ENCODE results near the gene WDR41.

The WDR41 gene

GRCh38 chr5:77443670-77444069 lies 48.4 kb downstream of the WDR41 start:
- no peak for DNase-seq

- no peak for DNase-seq
Observed at GRCh38 chr5:77438071-77438470, 54.0 kb downstream of the WDR41 start.

GRCh38 chr5:77437194-77437593 lies 54.9 kb downstream of the WDR41 start:
- DNase-seq, result no peak

GRCh38 chr5:77431719-77432118 lies 60.4 kb downstream of the WDR41 start:
- no peak for DNase-seq

GRCh38 chr5:77431286-77431685 lies 60.8 kb downstream of the WDR41 start:
- DNase-seq, result no peak

GRCh38 chr5:77430726-77431125 lies 61.4 kb downstream of the WDR41 start:
- no peak for DNase-seq

GRCh38 chr5:77428526-77428925 lies 63.6 kb downstream of the WDR41 start:
- no peak for DNase-seq

- DNase-seq, result no peak
Observed at GRCh38 chr5:77427998-77428397, 64.1 kb downstream of the WDR41 start.

- no peak for DNase-seq
Observed at GRCh38 chr5:77426670-77427069, 65.4 kb downstream of the WDR41 start.

- no peak for DNase-seq
Observed at GRCh38 chr5:77425998-77426659, 66.0 kb downstream of the WDR41 start.

- no peak for DNase-seq
Observed at GRCh38 chr5:77425420-77425819, 66.7 kb downstream of the WDR41 start.

- DNase-seq, result no peak
Observed at GRCh38 chr5:77424921-77425320, 67.2 kb downstream of the WDR41 start.

GRCh38 chr5:77423022-77423750 lies 68.9 kb downstream of the WDR41 start:
- DNase-seq, result no peak

- no peak for DNase-seq
Observed at GRCh38 chr5:77420940-77421339, 71.2 kb downstream of the WDR41 start.

GRCh38 chr5:77419644-77420582 lies 72.2 kb downstream of the WDR41 start:
- DNase-seq, result no peak

- no peak for DNase-seq
Observed at GRCh38 chr5:77418601-77419581, 73.2 kb downstream of the WDR41 start.

GRCh38 chr5:77418162-77418561 lies 74.0 kb downstream of the WDR41 start:
- no peak for DNase-seq

- no peak for DNase-seq
Observed at GRCh38 chr5:77413049-77413448, 79.1 kb downstream of the WDR41 start.

- no peak for DNase-seq
Observed at GRCh38 chr5:77409870-77410621, 82.1 kb downstream of the WDR41 start.

GRCh38 chr5:77407152-77407551 lies 85.0 kb downstream of the WDR41 start:
- no peak for DNase-seq

GRCh38 chr5:77402796-77403195 lies 89.3 kb downstream of the WDR41 start:
- DNase-seq, result no peak

- DNase-seq, result no peak
Observed at GRCh38 chr5:77400645-77401044, 91.5 kb downstream of the WDR41 start.

Measured in NCI-H2107 (cell line).